ENCODE results near the gene CORO6. TPM values are rescaled to one million over a fixed set of nuclear protein-coding genes. Genes with fewer than 3 reads are reported as not detected.

The CORO6 gene
- total RNA-seq, 2 experiments from 2014 or later: 2.8 to 3.3 TPM

- H3K4me3 ChIP-seq (ENCODE audit: low read length): no peak overlapping the region
- no peak for TF ChIP-seq CTCF (IDR thresholded peaks at IDR 0.05)
- no peaks in the 10 kb centered on the region for H3K4me1 ChIP-seq (ENCODE audit: insufficient read depth, low read length)
- Mint-ChIP-seq H3K4me1 (ENCODE audit: low read depth) (no peaks in the 10 kb centered on the region), H3K36me3 (ENCODE audit: low read depth) (peaks cover 77% of the 10 kb centered on the region), H3K9me3 (no peaks in the 10 kb centered on the region), H3K4me3 (no peak overlapping the region), H3K27me3 (no peaks in the 10 kb centered on the region), H3K27ac (peak overlapping the region; percentile 12)
- intact Hi-C loops (cut with DNase I, micrococcal nuclease): no loop called here
- no peaks in the 10 kb centered on the region for H3K27me3 ChIP-seq (ENCODE audit: control insufficient read depth in 1 of 2, insufficient read depth in 2 of 2, low read length in 2 of 2)
- H3K9me3 ChIP-seq (ENCODE audit: control insufficient read depth in 1 of 2, insufficient read depth in 1 of 2, low read length in 2 of 2): no peaks in the 10 kb centered on the region
- POLR2A ChIA-PET: no interaction called here
- CTCF ChIA-PET: interaction anchor here (2.3 kb wide), 1 partner anchor 11 kb away, joined by 6 read pairs; no protein-coding TSS in a partner anchor
- no peak overlapping the region for H3K27ac ChIP-seq (ENCODE audit: low read depth in 1 of 2, low read length in 2 of 2)
- H3K36me3 ChIP-seq (ENCODE audit: insufficient read depth, low read length): peaks cover 85% of the 10 kb centered on the region
- DNase-seq: no peak
- no peak for ATAC-seq (ENCODE audit: poor library complexity)
Measured at GRCh38 chr17:29650396-29650795, 27.7 kb upstream of the CORO6 start.

- Histone ChIP-seq H3K27ac (ENCODE audit: low read depth in 1 of 2, low read length in 2 of 2) (no peak overlapping the region), H3K4me1 (ENCODE audit: insufficient read depth, low read length) (no peaks in the 10 kb centered on the region), H3K36me3 (ENCODE audit: insufficient read depth, low read length) (peaks cover 84% of the 10 kb centered on the region), H3K9me3 (ENCODE audit: control insufficient read depth in 1 of 2, insufficient read depth in 1 of 2, low read length in 2 of 2) (no peaks in the 10 kb centered on the region), H3K27me3 (ENCODE audit: control insufficient read depth in 1 of 2, insufficient read depth in 2 of 2, low read length in 2 of 2) (no peaks in the 10 kb centered on the region), H3K4me3 (ENCODE audit: low read length) (no peak overlapping the region)
- H3K27ac Mint-ChIP-seq: no peak overlapping the region
- no peak overlapping the region for H3K4me3 Mint-ChIP-seq
- ChIA-PET POLR2A (no interaction called here), CTCF (interaction anchor here (2.3 kb wide), 1 partner anchor 10 kb away, joined by 6 read pairs; no protein-coding TSS in a partner anchor)
- ATAC-seq (ENCODE audit: poor library complexity): no peak
- no peaks in the 10 kb centered on the region for H3K4me1 Mint-ChIP-seq (ENCODE audit: low read depth)
- H3K27me3 Mint-ChIP-seq: no peaks in the 10 kb centered on the region
- no peaks in the 10 kb centered on the region for H3K9me3 Mint-ChIP-seq
- intact Hi-C loops (cut with DNase I, micrococcal nuclease): no loop called here
- DNase-seq: no peak
- TF ChIP-seq CTCF (IDR thresholded peaks at IDR 0.05): no peak
- H3K36me3 Mint-ChIP-seq (ENCODE audit: low read depth): peaks cover 75% of the 10 kb centered on the region
Measured at GRCh38 chr17:29649359-29649758, 26.6 kb upstream of the CORO6 start.

- H3K36me3 ChIP-seq (ENCODE audit: insufficient read depth, low read length): peaks cover 83% of the 10 kb centered on the region
Measured at GRCh38 chr17:29648005-29648404, 25.3 kb upstream of the CORO6 start.

More at GRCh38 chr17:29648005-29648404, 25.3 kb upstream of the CORO6 start:
- H3K4me1 Mint-ChIP-seq (ENCODE audit: low read depth): no peaks in the 10 kb centered on the region
- Histone ChIP-seq H3K4me3 (ENCODE audit: low read length) (no peak overlapping the region), H3K27ac (ENCODE audit: low read depth in 1 of 2, low read length in 2 of 2) (no peak overlapping the region), H3K9me3 (ENCODE audit: control insufficient read depth in 1 of 2, insufficient read depth in 1 of 2, low read length in 2 of 2) (no peaks in the 10 kb centered on the region), H3K27me3 (ENCODE audit: control insufficient read depth in 1 of 2, insufficient read depth in 2 of 2, low read length in 2 of 2) (no peaks in the 10 kb centered on the region), H3K4me1 (ENCODE audit: insufficient read depth, low read length) (no peaks in the 10 kb centered on the region)
- DNase-seq (no peak), ATAC-seq (ENCODE audit: poor library complexity) (no peak)
- peak overlapping the region; percentile 5 for H3K27ac Mint-ChIP-seq
- ChIA-PET POLR2A (no interaction called here), CTCF (no interaction called here)
- no peak overlapping the region for H3K4me3 Mint-ChIP-seq
- H3K27me3 Mint-ChIP-seq: no peaks in the 10 kb centered on the region
- intact Hi-C loops (cut with DNase I, micrococcal nuclease): no loop called here
- no peak for TF ChIP-seq CTCF (IDR thresholded peaks at IDR 0.05)
- H3K9me3 Mint-ChIP-seq: no peaks in the 10 kb centered on the region
- peaks cover 73% of the 10 kb centered on the region for H3K36me3 Mint-ChIP-seq (ENCODE audit: low read depth)
